Measurements from ENCODE around the gene INPPL1. TPM values are rescaled to one million over a fixed set of nuclear protein-coding genes. Genes with fewer than 3 reads are reported as not detected.

The INPPL1 gene
- total RNA-seq, 5 donors from 2014 or later (not counting 1 experiment from before 2014, with no cell fraction given) = 112 to 162 (median 147) TPM

GRCh38 chr11:72245263-72245816 is 20.8 kb downstream of the INPPL1 start:
- DNase-seq (no peak), ATAC-seq (replicated peaks in 1 of 4) (no peak)
- H3K27ac Mint-ChIP-seq = no peak overlapping the region
- 22% methylated on average over 12 of the region's 19 CpGs for WGBS (ENCODE audit: insufficient coverage)
- H3K27ac ChIP-seq (ENCODE audit: low read length) = no peak overlapping the region
- peaks cover 44 to 48% of the 10 kb centered on the region in 2 donors for H3K27me3 Mint-ChIP-seq
- peaks cover 22 to 36% (median 26%) of the 10 kb centered on the region in 3 donors for H3K4me1 Mint-ChIP-seq
- ChIA-PET POLR2A (no interaction called here), CTCF (interaction anchor here in 1 of 2 donors (0.6 kb wide), 1 partner anchor 1540 kb away, joined by 8 read pairs; no protein-coding TSS in a partner anchor)
- no peaks in the 10 kb centered on the region for H3K9me3 ChIP-seq
- H3K36me3 ChIP-seq (ENCODE audit: control insufficient read depth in 2 of 2, extremely low read depth in 1 of 2, insufficient read depth in 1 of 2, low read length in 1 of 2) = no peaks in the 10 kb centered on the region
- no peak overlapping the region for H3K4me3 Mint-ChIP-seq
- no peaks in the 10 kb centered on the region for H3K9me3 Mint-ChIP-seq
- H3K4me3 ChIP-seq (ENCODE audit: control insufficient read depth in 1 of 2, extremely low read depth in 1 of 2, low read length in 1 of 2) = no peak overlapping the region
- H3K27me3 ChIP-seq (replicated peaks in 1 of 2; ENCODE audit: control insufficient read depth in 2 of 2, extremely low read depth in 1 of 2, insufficient read depth in 2 of 2, low read length in 1 of 2) = peaks cover 25 to 84% of the 10 kb centered on the region in 2 experiments
- H3K4me1 ChIP-seq (ENCODE audit: control insufficient read depth in 1 of 2, extremely low read depth in 1 of 2, insufficient read depth in 2 of 2, low read length in 2 of 2) = peaks cover 0 to 21% of the 10 kb centered on the region in 2 experiments
- H3K36me3 Mint-ChIP-seq = no peaks in the 10 kb centered on the region

DNA sequence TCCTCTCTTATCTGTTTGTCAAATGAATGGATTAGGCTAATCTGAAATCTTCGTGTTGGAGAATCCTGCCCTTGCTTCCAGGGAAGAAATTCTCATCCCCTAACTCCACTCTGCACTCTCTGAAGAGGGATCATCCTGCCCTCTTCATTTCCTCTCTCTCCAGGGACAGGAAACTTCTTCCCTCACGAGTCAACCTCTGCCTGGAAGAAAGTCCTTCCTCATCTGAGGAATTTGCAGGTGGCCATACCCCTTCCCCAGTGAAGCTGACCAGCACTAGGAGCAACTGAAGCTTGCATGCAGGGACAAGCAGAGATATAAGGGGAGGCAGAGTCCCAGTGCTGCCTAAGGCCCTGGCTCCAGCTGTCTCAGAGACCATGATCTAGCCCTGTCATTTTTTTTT is 23.0 kb downstream of the INPPL1 start:
- DNase-seq = no peak

GRCh38 chr11:72249961-72250360 is 25.4 kb downstream of the INPPL1 start:
- H3K4me3 ChIP-seq (ENCODE audit: control insufficient read depth in 1 of 2, extremely low read depth in 1 of 2, low read length in 1 of 2) = no peak overlapping the region
- Mint-ChIP-seq H3K9me3 (no peaks in the 10 kb centered on the region), H3K4me3 (no peak overlapping the region), H3K4me1 (peaks cover 0 to 2% (median 0%) of the 10 kb centered on the region in 3 donors), H3K27ac (no peak overlapping the region), H3K27me3 (peaks cover 7 to 27% of the 10 kb centered on the region in 2 donors), H3K36me3 (no peaks in the 10 kb centered on the region)
- ATAC-seq (replicated peaks in 1 of 4) (no peak), DNase-seq (no peak)
- H3K27me3 ChIP-seq (replicated peaks in 1 of 2; ENCODE audit: control insufficient read depth in 2 of 2, extremely low read depth in 1 of 2, insufficient read depth in 2 of 2, low read length in 1 of 2) = peaks cover 20 to 67% of the 10 kb centered on the region in 2 experiments
- H3K27ac ChIP-seq (ENCODE audit: low read length) = no peak overlapping the region
- CTCF ChIA-PET = no interaction called here
- POLR2A ChIA-PET = no interaction called here
- peaks cover 0 to under 1% of the 10 kb centered on the region in 2 experiments for H3K4me1 ChIP-seq (ENCODE audit: control insufficient read depth in 1 of 2, extremely low read depth in 1 of 2, insufficient read depth in 2 of 2, low read length in 2 of 2)
- 37% methylated on average over 2 of the region's 5 CpGs for WGBS (ENCODE audit: insufficient coverage)
- no peaks in the 10 kb centered on the region for H3K9me3 ChIP-seq
- H3K36me3 ChIP-seq (ENCODE audit: control insufficient read depth in 2 of 2, extremely low read depth in 1 of 2, insufficient read depth in 1 of 2, low read length in 1 of 2) = no peaks in the 10 kb centered on the region

More for the DNA sequence above, 23.0 kb downstream of the INPPL1 start:
- peaks cover 23 to 41% of the 10 kb centered on the region in 2 donors for H3K27me3 Mint-ChIP-seq
- H3K4me1 Mint-ChIP-seq = peaks cover 9 to 15% (median 13%) of the 10 kb centered on the region in 3 donors
- H3K9me3 Mint-ChIP-seq = no peaks in the 10 kb centered on the region
- H3K9me3 ChIP-seq = no peaks in the 10 kb centered on the region
- POLR2A ChIA-PET = no interaction called here
- no peaks in the 10 kb centered on the region for H3K36me3 Mint-ChIP-seq
- H3K36me3 ChIP-seq (ENCODE audit: control insufficient read depth in 2 of 2, extremely low read depth in 1 of 2, insufficient read depth in 1 of 2, low read length in 1 of 2) = no peaks in the 10 kb centered on the region
- H3K4me3 Mint-ChIP-seq = no peak overlapping the region
- CTCF ChIA-PET = no interaction called here
- no peak overlapping the region for H3K27ac ChIP-seq (ENCODE audit: low read length)
- WGBS (ENCODE audit: insufficient coverage) = no CpG with 5 or more reads among the region's 2 CpGs
- H3K4me3 ChIP-seq (ENCODE audit: control insufficient read depth in 1 of 2, extremely low read depth in 1 of 2, low read length in 1 of 2) = no peak overlapping the region
- H3K27ac Mint-ChIP-seq = no peak overlapping the region
- peaks cover 20 to 79% of the 10 kb centered on the region in 2 experiments for H3K27me3 ChIP-seq (replicated peaks in 1 of 2; ENCODE audit: control insufficient read depth in 2 of 2, extremely low read depth in 1 of 2, insufficient read depth in 2 of 2, low read length in 1 of 2)
- H3K4me1 ChIP-seq (ENCODE audit: control insufficient read depth in 1 of 2, extremely low read depth in 1 of 2, insufficient read depth in 2 of 2, low read length in 2 of 2) = peaks cover 0 to 11% of the 10 kb centered on the region in 2 experiments
- no peak for ATAC-seq (replicated peaks in 1 of 4)

- H3K9me3 Mint-ChIP-seq = no peaks in the 10 kb centered on the region
- ChIA-PET POLR2A (no interaction called here), CTCF (no interaction called here)
- H3K4me1 ChIP-seq (ENCODE audit: control insufficient read depth in 1 of 2, extremely low read depth in 1 of 2, insufficient read depth in 2 of 2, low read length in 2 of 2) = no peaks in the 10 kb centered on the region
- H3K4me3 Mint-ChIP-seq = no peak overlapping the region
- no peaks in the 10 kb centered on the region for H3K4me1 Mint-ChIP-seq
- no peaks in the 10 kb centered on the region for H3K36me3 ChIP-seq (ENCODE audit: control insufficient read depth in 2 of 2, extremely low read depth in 1 of 2, insufficient read depth in 1 of 2, low read length in 1 of 2)
- peaks cover 7 to 27% of the 10 kb centered on the region in 2 donors for H3K27me3 Mint-ChIP-seq
- H3K27me3 ChIP-seq (replicated peaks in 1 of 2; ENCODE audit: control insufficient read depth in 2 of 2, extremely low read depth in 1 of 2, insufficient read depth in 2 of 2, low read length in 1 of 2) = peaks cover 18 to 58% of the 10 kb centered on the region in 2 experiments
- no peak overlapping the region for H3K4me3 ChIP-seq (ENCODE audit: control insufficient read depth in 1 of 2, extremely low read depth in 1 of 2, low read length in 1 of 2)
- ATAC-seq (replicated peaks in 1 of 4) = no peak
- no peaks in the 10 kb centered on the region for H3K36me3 Mint-ChIP-seq
- no peak overlapping the region for H3K27ac ChIP-seq (ENCODE audit: low read length)
- H3K27ac Mint-ChIP-seq = no peak overlapping the region
- 87% methylated on average over 20 of the region's 24 CpGs for WGBS (ENCODE audit: insufficient coverage)
- no peak for DNase-seq
- H3K9me3 ChIP-seq = no peaks in the 10 kb centered on the region
These were observed 26.3 kb downstream of the INPPL1 start for GRCh38 chr11:72250661-72251464.

DNA sequence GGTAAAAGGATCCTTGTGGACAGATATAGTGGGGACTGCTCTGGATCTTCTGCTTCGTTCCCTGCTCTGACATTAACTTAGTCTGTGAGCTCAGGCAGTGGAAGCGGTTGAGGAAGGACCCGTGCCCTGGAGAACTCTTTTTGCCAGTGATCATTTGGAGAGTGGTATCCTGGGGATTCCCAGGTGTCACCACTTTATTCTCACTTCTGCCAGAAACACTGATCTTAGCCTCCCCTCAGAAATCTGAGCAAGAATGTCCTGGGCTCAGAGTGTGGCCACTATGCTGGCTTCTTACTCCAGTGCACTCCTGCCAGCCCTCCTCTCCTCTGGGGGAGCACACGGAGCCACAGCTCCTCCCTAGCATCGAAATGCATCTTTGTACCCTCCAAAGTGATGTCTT is 27.0 kb downstream of the INPPL1 start:
- Mint-ChIP-seq H3K27ac (no peak overlapping the region), H3K27me3 (peaks cover 7 to 27% of the 10 kb centered on the region in 2 donors), H3K4me3 (no peak overlapping the region), H3K9me3 (no peaks in the 10 kb centered on the region), H3K4me1 (no peaks in the 10 kb centered on the region), H3K36me3 (no peaks in the 10 kb centered on the region)
- H3K4me3 ChIP-seq (ENCODE audit: control insufficient read depth in 1 of 2, extremely low read depth in 1 of 2, low read length in 1 of 2) = no peak overlapping the region
- no peaks in the 10 kb centered on the region for H3K9me3 ChIP-seq
- no peak for ATAC-seq (replicated peaks in 1 of 4)
- DNase-seq = no peak
- ChIA-PET CTCF (no interaction called here), POLR2A (no interaction called here)
- no peak overlapping the region for H3K27ac ChIP-seq (ENCODE audit: low read length)
- 77% methylated on average over 2 of the region's 5 CpGs for WGBS (ENCODE audit: insufficient coverage)
- H3K36me3 ChIP-seq (ENCODE audit: control insufficient read depth in 2 of 2, extremely low read depth in 1 of 2, insufficient read depth in 1 of 2, low read length in 1 of 2) = no peaks in the 10 kb centered on the region
- no peaks in the 10 kb centered on the region for H3K4me1 ChIP-seq (ENCODE audit: control insufficient read depth in 1 of 2, extremely low read depth in 1 of 2, insufficient read depth in 2 of 2, low read length in 2 of 2)
- H3K27me3 ChIP-seq (replicated peaks in 1 of 2; ENCODE audit: control insufficient read depth in 2 of 2, extremely low read depth in 1 of 2, insufficient read depth in 2 of 2, low read length in 1 of 2) = peaks cover 11 to 58% of the 10 kb centered on the region in 2 experiments

DNA sequence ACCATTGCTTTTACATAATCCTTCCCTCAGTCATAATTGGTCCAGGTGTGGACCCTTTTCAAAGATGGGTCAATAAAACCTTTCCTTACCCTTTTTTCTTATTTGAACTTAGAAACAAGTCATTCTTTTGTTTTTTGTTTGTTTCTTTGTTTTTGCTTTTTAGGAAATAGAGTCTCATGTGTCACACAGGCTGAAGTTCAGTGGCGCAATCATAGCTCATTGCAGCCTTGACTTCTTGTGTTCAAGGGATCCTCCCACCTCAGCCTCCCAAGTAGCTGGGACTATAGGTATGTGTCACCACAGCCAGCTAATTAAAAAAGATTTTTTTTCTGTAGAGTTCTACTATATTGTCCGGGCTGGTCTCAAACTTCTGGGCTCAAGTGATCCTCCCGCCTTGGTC is 28.8 kb downstream of the INPPL1 start:
- ChIA-PET CTCF (no interaction called here), POLR2A (no interaction called here)
- Mint-ChIP-seq H3K27ac (no peak overlapping the region), H3K36me3 (no peaks in the 10 kb centered on the region), H3K27me3 (peaks cover 2 to 27% of the 10 kb centered on the region in 2 donors), H3K9me3 (no peaks in the 10 kb centered on the region), H3K4me3 (no peak overlapping the region), H3K4me1 (no peaks in the 10 kb centered on the region)
- WGBS (ENCODE audit: insufficient coverage) = 92% methylated on average over 2 of the region's 3 CpGs
- Histone ChIP-seq H3K4me3 (ENCODE audit: control insufficient read depth in 1 of 2, extremely low read depth in 1 of 2, low read length in 1 of 2) (no peak overlapping the region), H3K36me3 (ENCODE audit: control insufficient read depth in 2 of 2, extremely low read depth in 1 of 2, insufficient read depth in 1 of 2, low read length in 1 of 2) (no peaks in the 10 kb centered on the region), H3K4me1 (ENCODE audit: control insufficient read depth in 1 of 2, extremely low read depth in 1 of 2, insufficient read depth in 2 of 2, low read length in 2 of 2) (no peaks in the 10 kb centered on the region), H3K27ac (ENCODE audit: low read length) (no peak overlapping the region), H3K27me3 (replicated peaks in 1 of 2; ENCODE audit: control insufficient read depth in 2 of 2, extremely low read depth in 1 of 2, insufficient read depth in 2 of 2, low read length in 1 of 2) (peaks cover 2 to 48% of the 10 kb centered on the region in 2 experiments), H3K9me3 (no peaks in the 10 kb centered on the region)
- DNase-seq (no peak), ATAC-seq (replicated peaks in 1 of 4) (no peak)

Data from T-cell (primary cell).